Pancreas (tissue), 10 donors: ENCODE data around the gene SLC12A7. TPM values are rescaled to one million over a fixed set of nuclear protein-coding genes. Genes with fewer than 3 reads are reported as not detected.

ENCODE experiments used
- ATAC-seq, 4 donors: fragments of 200-7000 bp; cut with Tn5 transposase; one replicate each; pipeline versions ENCODE4 v1.8.0 to v1.9.1; 2020; ENCODE audit warnings: mild to moderate bottlenecking in 4 of 4, moderate library complexity in 4 of 4
- DNase-seq, 6 donors: peaks; one replicate each; pipeline ENCODE4 v3.0.0-alpha.2; 2020
- FAIRE-seq: peaks from 2 replicates; lab custom pipeline; 2012; peaks lifted over from hg19 to GRCh38; lab: Jason Lieb, UNC
- H3K27ac ChIP-seq, 4 donors: fragments of 200-600 bp; sonication (generic); 1 replicate in 3 of 4; 2 replicates in 1 of 4; pipeline versions ENCODE4 v1.5.0 to v1.8.0; 2020
- H3K27me3 ChIP-seq, 4 donors: fragments of 200-600 bp; one replicate each; pipeline ENCODE4 v1.8.0; 2021
- H3K36me3 ChIP-seq, 3 donors: fragments of 200-600 bp; sonication (generic) in 1 of 3; one replicate each; pipeline versions ENCODE4 v1.5.0 to v1.8.0; 2020 to 2021
- H3K4me1 ChIP-seq, 3 donors: fragments of 200-600 bp; one replicate each; pipeline ENCODE4 v1.8.0; 2021
- H3K4me3 ChIP-seq, 4 donors: fragments of 200-600 bp; sonication (generic) in 2 of 4; one replicate each; pipeline versions ENCODE4 v1.5.0 to v1.8.0; 2020 to 2021
- H3K9me3 ChIP-seq, 4 donors: fragments of 200-600 bp; one replicate each; pipeline ENCODE4 v1.8.0; 2021
- CTCF ChIP-seq, 4 donors: fragments of 200-600 bp; sonication (generic) in 3 of 4; IDR thresholded peaks; one replicate each; pipeline versions ENCODE4 v1.5.0 to v1.8.0; 2021; ENCODE audit warnings: antibody characterized with exemption in 4 of 4
- WGBS, 2 donors: extraction: QIAGEN DNeasy Blood & Tissue Kit; methylation state at CpG; one replicate each; pipeline ENCODE4 v1.1.7; 2013; 5-methylcytosine and 5-hydroxymethylcytosine counted together
- intact Hi-C, 3 donors: fragments of 100-400 bp; cut with DNase I; formaldehyde crosslinking; loops; one replicate each; pipeline versions ENCODE4 v1.11.1 to v1.14.2; 2022
- polyA plus RNA-seq, 2 donors: library from polyadenylated mRNA; stranded (reverse); fragments of 200-250 nt; gene quantifications; one replicate each; pipeline ENCODE4 v1.2.3, GENCODE V29; 2013
- total RNA-seq, 6 donors: library from RNA; stranded (reverse); fragmentation: NEBNext Ultra II Directional in 4 of 6; extraction: Animal tissue kit (Norgen Biotek cat#: 25700) in 4 of 6; gene quantifications; one replicate each; pipeline versions ENCODE4 v1.2.1 to v1.2.4, GENCODE V29; 2021 to 2023
- donor health status: healthy with polysubstance abuse.
- donor health status: DM: no; HTN: no; CAD: no; lungs with moderate emphysema.
- donor health status: DM: no; HTN: no; CAD: no.
- donor health status: control.
- donor health status: control.
- donor health status: Bipolar disorder and iron deficiency.
- donor health status: DM: yes; HTN: yes; CAD: no.
- donor health status: DM: no; HTN: no; CAD: no.
- donor health status: DM: no; HTN: no; CAD: no.
- donor health status: DM: yes; HTN: yes; CAD: no.

The SLC12A7 gene
- total and polyA plus RNA-seq, 8 donors: 17.4 to 56.5 (median 35.8) TPM

- WGBS, 2 donors: 15 to 16% methylated on average over 35 of the region's 35 CpGs
- intact Hi-C loops: no loop called here
- no peak for TF ChIP-seq CTCF (IDR thresholded peaks at IDR 0.05)
- Histone ChIP-seq H3K4me1 (peaks cover 24 to 46% (median 36%) of the 10 kb centered on the region in 3 donors), H3K36me3 (no peaks in the 10 kb centered on the region), H3K27ac (peak overlapping the region; percentile 80 to 95 (median 88)), H3K9me3 (no peaks in the 10 kb centered on the region), H3K27me3 (no peaks in the 10 kb centered on the region), H3K4me3 (peak overlapping the region; percentile 88 to 97 (median 95))
- DNase-seq: peak in 2 of 6 donors; percentile 58 to 82
- peak; percentile 29 to 50 (median 46) for ATAC-seq
- no peak for FAIRE-seq
Observed at GRCh38 chr5:1110307-1111240, 1.3 kb downstream of the SLC12A7 start.

GRCh38 chr5:1109542-1110306, 2.1 kb downstream of the SLC12A7 start:
- no peak for FAIRE-seq
- Histone ChIP-seq H3K4me1 (peaks cover 27 to 53% (median 42%) of the 10 kb centered on the region in 3 donors), H3K27me3 (no peaks in the 10 kb centered on the region), H3K4me3 (peak overlapping the region in 3 of 4 donors; percentile 94 to 97 (median 96)), H3K36me3 (no peaks in the 10 kb centered on the region), H3K9me3 (no peaks in the 10 kb centered on the region), H3K27ac (peak overlapping the region; percentile 80 to 95 (median 88))
- no peak for ATAC-seq
- no peak for TF ChIP-seq CTCF (IDR thresholded peaks at IDR 0.05)
- WGBS, 2 donors: 59 to 61% methylated on average over 26 of the region's 26 CpGs
- DNase-seq: no peak
- intact Hi-C loops: no loop called here

- no peak for FAIRE-seq
- Histone ChIP-seq H3K4me3 (peak overlapping the region in 1 of 4 donors; percentile 97), H3K27me3 (no peaks in the 10 kb centered on the region), H3K36me3 (no peaks in the 10 kb centered on the region), H3K9me3 (no peaks in the 10 kb centered on the region), H3K27ac (peak overlapping the region in 2 of 4 donors; percentile 94 to 95), H3K4me1 (peaks cover 33 to 62% (median 51%) of the 10 kb centered on the region in 3 donors)
- TF ChIP-seq CTCF (IDR thresholded peaks at IDR 0.05): no peak
- no peak for DNase-seq
- no peak for ATAC-seq
- WGBS, 2 donors: 68 to 81% methylated on average over 7 to 11 of the region's 11 CpGs
- intact Hi-C loops: no loop called here
Observed at GRCh38 chr5:1108865-1109174, 3.0 kb downstream of the SLC12A7 start.

- H3K4me3 ChIP-seq: peak overlapping the region in 1 of 4 donors; percentile 97
- ATAC-seq (no peak), FAIRE-seq (no peak), DNase-seq (no peak)
- H3K27me3 ChIP-seq: no peaks in the 10 kb centered on the region
- TF ChIP-seq CTCF (IDR thresholded peaks at IDR 0.05): no peak
- peaks cover 39 to 64% (median 52%) of the 10 kb centered on the region in 3 donors for H3K4me1 ChIP-seq
- H3K27ac ChIP-seq: peak overlapping the region in 2 of 4 donors; percentile 94 to 95
- intact Hi-C loops: no loop called here
- H3K9me3 ChIP-seq: no peaks in the 10 kb centered on the region
- H3K36me3 ChIP-seq: no peaks in the 10 kb centered on the region
- WGBS, 2 donors: 86% methylated on average over 39 of the region's 39 CpGs
Observed at GRCh38 chr5:1108023-1108864, 3.6 kb downstream of the SLC12A7 start.
